CMK (cell line): ENCODE results near the gene SHLD1.

Experiments used
- DNase-seq: peaks from one replicate; pipeline ENCODE4 v3.0.0-alpha.2; 2010; ENCODE audit warnings: low read depth

SHLD1 gene

GRCh38 chr20:5893052-5893451, 142.9 kb downstream of the SHLD1 start:
- DNase-seq, result no peak

DNA sequence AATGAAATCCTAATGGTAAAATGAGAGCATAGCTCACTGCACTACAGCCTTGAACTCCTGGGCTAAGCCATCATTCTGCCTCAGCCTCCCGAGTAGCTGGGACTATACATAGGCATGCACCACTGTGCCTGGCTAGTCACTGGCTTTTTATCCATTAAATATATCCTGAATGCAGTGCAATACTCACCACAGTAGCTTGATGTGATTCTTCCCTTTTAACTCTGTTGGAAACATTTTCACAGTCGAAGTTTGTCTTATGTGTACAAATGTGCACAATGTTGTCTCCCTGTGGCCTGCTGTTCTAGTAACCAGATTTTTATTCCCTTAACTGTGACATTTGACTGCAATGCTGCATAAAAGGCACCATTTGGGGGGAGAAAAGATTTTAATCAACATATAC, 143.4 kb downstream of the SHLD1 start:
- no peak for DNase-seq

- no peak for DNase-seq
These were observed 145.4 kb downstream of the SHLD1 start for GRCh38 chr20:5895626-5896025.

GRCh38 chr20:5899444-5899843, 149.2 kb downstream of the SHLD1 start:
- no peak for DNase-seq

GRCh38 chr20:5900908-5901307, 150.7 kb downstream of the SHLD1 start:
- DNase-seq, result no peak

DNA sequence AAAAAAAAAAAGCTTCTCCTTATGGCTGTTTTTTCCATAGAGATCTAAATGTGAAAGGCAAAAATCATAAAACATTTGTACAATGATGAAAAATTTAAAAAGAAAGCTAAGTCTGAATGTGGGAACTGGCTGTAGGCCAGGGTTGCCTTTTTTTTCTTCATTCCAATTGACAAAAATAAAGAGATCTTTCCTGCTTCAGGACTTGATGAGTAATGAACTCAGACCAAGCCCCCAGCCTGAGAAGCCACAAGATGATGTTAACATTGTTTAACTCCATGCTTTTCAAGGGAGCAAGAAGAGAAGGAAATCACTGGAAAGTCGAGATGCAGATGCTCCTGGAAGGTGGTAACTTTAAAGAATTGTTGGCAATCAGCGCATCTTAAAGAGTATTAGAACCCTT, 158.8 kb downstream of the SHLD1 start:
- DNase-seq, result no peak

DNA sequence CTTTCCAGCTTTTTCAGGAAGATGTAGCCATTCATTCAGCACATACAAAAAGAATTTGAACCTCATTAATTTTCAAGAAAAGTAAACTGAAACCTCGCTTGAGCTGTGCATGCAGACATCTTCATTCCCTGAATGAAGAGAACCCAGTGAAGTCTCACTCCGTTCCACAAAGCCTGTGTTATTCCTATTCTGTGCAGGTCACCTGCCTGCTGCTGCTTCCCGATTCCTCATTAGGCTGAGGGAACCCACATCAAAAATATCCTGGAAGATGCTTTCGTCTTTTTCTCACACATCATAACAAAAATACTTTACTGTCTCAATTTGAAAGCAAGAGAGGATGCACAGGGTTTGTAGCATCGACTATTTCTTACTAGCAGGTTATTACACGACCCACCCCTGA, 160.0 kb downstream of the SHLD1 start:
- DNase-seq, result no peak

DNA sequence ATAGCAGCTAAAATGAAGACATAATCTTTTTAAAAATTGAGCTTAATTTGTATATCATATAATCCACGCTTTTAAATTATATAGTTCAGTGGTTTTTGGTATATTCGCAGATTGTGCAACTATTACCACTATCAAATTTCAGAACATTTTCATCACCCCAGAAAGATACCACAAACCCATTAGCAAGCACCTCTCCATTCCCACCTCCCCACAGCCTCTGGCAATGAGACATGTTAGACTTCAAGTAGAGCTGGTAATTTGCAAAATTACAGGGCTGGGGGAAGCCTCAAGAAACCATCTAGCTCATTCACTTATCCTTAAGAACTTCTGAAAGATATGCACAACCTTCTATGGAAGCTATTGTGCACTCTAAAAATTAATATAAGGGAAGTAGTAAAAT, 163.0 kb downstream of the SHLD1 start:
- no peak for DNase-seq
